ENCODE data around the gene SCML1. TPM values are rescaled to one million over a fixed set of nuclear protein-coding genes. Genes with fewer than 3 reads are reported as not detected.
"Not testable (repeated sequence)": the region's sequence is repeated elsewhere in the genome, so short reads cannot be mapped to it uniquely, and the experiment has no call there.

SCML1 gene
- total RNA-seq, 1 donor from 2014 or later = 4.0 TPM

DNA sequence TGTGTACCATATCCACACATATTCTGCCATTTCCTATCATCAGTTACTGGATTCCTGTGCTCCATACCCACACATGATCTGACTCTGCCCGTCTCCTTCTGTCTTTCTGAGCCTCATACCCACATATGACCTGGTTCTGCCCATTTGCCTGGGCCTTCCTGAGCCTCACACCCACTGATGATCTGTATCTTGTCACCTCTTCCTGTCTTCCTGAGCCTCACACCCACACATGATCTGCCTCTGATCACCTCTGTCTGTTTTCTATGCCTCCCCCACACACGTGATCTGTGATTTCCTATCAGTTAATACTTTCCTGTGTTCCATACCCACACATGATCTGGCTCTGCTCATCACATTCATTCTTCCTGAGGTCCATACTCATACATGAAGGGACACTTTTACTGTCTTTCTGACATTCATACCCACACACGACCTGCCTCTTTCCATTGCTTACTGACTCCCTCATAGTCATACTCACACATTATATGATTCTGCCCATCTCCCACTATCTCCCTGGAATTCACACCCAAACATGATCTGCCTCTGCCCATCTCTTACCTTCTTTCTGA is 32.5 kb downstream of the SCML1 start:
- no peak for DNase-seq (ENCODE audit: low read depth)
- Histone ChIP-seq H3K36me3 (ENCODE audit: control insufficient read depth, insufficient read depth, low read length) (no peaks in the 10 kb centered on the region), H3K27me3 (ENCODE audit: control insufficient read depth, insufficient read depth, low read length) (peaks cover 5% of the 10 kb centered on the region), H3K4me3 (ENCODE audit: low read depth, low read length) (no peak overlapping the region)
- TF ChIP-seq, protein P1, sequence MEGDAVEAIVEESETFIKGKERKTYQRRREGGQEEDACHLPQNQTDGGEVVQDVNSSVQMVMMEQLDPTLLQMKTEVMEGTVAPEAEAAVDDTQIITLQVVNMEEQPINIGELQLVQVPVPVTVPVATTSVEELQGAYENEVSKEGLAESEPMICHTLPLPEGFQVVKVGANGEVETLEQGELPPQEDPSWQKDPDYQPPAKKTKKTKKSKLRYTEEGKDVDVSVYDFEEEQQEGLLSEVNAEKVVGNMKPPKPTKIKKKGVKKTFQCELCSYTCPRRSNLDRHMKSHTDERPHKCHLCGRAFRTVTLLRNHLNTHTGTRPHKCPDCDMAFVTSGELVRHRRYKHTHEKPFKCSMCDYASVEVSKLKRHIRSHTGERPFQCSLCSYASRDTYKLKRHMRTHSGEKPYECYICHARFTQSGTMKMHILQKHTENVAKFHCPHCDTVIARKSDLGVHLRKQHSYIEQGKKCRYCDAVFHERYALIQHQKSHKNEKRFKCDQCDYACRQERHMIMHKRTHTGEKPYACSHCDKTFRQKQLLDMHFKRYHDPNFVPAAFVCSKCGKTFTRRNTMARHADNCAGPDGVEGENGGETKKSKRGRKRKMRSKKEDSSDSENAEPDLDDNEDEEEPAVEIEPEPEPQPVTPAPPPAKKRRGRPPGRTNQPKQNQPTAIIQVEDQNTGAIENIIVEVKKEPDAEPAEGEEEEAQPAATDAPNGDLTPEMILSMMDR (IDR thresholded peaks at IDR 0.05; ENCODE audit: insufficient read depth, low read length, poor library complexity, severe bottlenecking) = no peak

DNA sequence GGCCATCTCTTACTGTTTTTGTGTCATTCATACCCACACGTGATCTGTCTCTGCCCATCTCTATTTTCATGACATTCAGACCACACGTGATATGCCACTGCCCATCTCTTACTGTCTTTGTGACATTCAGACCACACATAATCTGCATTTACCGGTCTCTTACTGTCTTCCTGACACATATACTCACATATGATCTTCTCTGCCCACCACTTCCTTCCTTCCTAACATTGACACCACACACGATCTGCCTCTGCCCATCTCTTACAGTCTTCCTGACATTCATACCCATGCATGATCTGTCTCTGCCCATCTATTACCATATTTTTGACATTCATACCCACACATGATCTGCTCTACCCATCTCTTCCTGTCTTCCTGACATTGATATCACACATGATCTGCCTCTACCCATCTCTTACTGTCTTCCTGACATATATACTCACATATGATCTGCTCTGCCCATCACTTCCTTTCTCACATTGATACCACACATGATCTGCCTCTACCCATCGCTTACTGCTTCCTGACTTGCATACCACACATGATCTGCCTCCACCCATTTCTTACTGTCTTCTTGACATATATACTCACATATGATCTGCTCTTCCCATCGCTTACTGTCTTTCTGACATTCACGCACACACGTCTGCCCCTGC is 36.1 kb downstream of the SCML1 start:
- Histone ChIP-seq H3K36me3 (ENCODE audit: control insufficient read depth, insufficient read depth, low read length) (no peaks in the 10 kb centered on the region), H3K27me3 (ENCODE audit: control insufficient read depth, insufficient read depth, low read length) (peaks cover 3% of the 10 kb centered on the region), H3K4me3 (ENCODE audit: low read depth, low read length) (no peak overlapping the region)
- TF ChIP-seq, protein P1 (IDR thresholded peaks at IDR 0.05; ENCODE audit: insufficient read depth, low read length, poor library complexity, severe bottlenecking) = no peak
- DNase-seq (ENCODE audit: low read depth) = no peak

DNA sequence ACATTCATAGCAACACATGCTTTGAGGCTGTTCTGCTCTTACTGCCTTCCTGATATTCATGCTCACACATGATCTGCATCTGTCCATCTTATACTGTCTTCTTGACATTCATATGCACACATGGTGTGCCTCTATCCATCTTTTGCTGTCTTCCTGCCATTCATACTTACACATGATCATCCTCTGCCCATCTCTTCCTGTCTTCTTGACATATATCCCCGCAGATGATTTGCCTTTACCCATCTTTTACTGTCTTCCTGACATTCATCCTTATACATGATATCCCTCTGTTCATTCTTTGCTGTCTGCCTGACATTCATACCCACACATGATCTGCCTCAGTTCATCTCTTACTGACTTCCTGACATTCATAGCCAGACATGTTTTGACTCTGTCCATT is 36.8 kb downstream of the SCML1 start:
- H3K4me3 ChIP-seq (ENCODE audit: low read depth, low read length) = no peak overlapping the region
- TF ChIP-seq, protein P1 (IDR thresholded peaks at IDR 0.05; ENCODE audit: insufficient read depth, low read length, poor library complexity, severe bottlenecking) = no peak
- peaks cover under 1% of the 10 kb centered on the region for H3K27me3 ChIP-seq (ENCODE audit: control insufficient read depth, insufficient read depth, low read length)
- H3K36me3 ChIP-seq (ENCODE audit: control insufficient read depth, insufficient read depth, low read length) = no peaks in the 10 kb centered on the region
- DNase-seq (ENCODE audit: low read depth) = no peak

DNA sequence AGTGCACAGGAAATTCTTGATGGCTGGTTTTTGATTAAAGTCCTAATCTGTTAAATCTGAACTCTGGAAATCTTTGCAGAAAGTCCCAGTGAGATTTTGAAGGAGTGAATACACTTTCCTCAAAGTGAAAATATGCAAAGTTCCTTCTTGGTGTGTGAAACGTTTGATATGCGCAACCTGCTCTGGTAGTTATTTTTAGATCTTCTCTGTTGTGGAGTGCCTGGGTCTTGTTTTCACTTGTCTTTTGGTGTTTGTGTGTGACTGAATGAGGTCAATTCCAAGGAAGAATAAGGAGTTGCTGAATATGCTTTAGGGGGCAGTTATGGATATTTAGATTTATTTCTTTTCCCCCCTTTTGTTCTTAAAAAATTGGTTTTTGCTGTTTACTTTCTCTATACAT is 41.7 kb downstream of the SCML1 start:
- TF ChIP-seq, protein P1 (IDR thresholded peaks at IDR 0.05; ENCODE audit: insufficient read depth, low read length, poor library complexity, severe bottlenecking) = no peak
- no peak for DNase-seq (ENCODE audit: low read depth)
- Histone ChIP-seq H3K27me3 (ENCODE audit: control insufficient read depth, insufficient read depth, low read length) (no peaks in the 10 kb centered on the region), H3K4me3 (ENCODE audit: low read depth, low read length) (no peak overlapping the region), H3K36me3 (ENCODE audit: control insufficient read depth, insufficient read depth, low read length) (no peaks in the 10 kb centered on the region)

DNA sequence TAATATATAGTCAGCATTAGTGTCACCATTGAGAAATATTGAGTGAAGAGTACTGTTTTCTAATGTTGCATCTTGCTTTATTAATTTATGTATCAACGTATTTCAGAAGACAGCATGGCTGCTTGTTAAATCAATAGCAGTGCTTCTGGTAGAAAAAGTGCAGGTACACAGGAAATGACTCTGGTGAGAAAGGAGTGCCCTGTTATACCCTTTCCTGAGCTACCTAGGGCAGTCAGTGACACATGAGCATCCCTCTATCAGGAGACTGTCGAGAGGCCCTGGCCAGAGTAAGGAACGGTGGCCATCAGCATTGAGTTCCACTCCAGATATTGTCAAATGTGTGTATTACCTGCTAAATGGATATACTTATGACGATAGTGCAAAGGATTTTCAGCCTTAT is 42.1 kb downstream of the SCML1 start:
- H3K36me3 ChIP-seq (ENCODE audit: control insufficient read depth, insufficient read depth, low read length) = no peaks in the 10 kb centered on the region
- H3K27me3 ChIP-seq (ENCODE audit: control insufficient read depth, insufficient read depth, low read length) = no peaks in the 10 kb centered on the region
- TF ChIP-seq, protein P1 (IDR thresholded peaks at IDR 0.05; ENCODE audit: insufficient read depth, low read length, poor library complexity, severe bottlenecking) = no peak
- DNase-seq (ENCODE audit: low read depth) = no peak
- H3K4me3 ChIP-seq (ENCODE audit: low read depth, low read length) = no peak overlapping the region

DNA sequence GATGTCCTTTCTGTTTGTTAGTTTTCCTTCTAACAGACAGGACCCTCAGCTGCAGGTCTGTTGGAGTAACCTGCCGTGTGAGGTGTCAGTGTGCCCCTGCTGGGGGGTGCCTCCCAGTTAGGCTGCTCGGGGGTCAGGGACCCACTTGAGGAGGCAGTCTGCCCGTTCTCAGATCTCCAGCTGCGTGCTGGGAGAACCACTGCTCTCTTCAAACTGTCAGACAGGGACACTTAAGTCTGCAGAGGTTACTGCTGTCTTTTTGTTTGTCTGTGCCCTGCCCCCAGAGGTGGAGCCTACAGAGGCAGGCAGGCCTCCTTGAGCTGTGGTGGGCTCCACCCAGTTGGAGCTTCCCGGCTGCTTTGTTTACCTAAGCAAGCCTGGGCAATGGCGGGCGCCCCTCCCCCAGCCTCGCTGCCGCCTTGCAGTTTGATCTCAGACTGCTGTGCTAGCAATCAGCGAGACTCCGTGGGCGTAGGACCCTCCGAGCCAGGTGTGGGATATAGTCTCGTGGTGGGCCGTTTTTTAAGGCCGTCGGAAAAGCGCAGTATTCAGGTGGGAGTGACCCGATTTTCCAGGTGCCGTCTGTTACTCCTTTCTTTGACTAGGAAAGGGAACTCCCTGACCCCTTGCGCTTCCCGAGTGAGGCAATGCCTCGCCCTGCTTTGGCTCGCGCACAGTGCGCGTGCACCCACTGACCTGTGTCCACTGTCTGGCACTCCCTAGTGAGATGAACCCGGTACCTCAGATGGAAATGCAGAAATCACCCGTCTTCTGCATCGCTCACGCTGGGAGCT is 49.5 kb downstream of the SCML1 start:
- H3K27me3 ChIP-seq (ENCODE audit: control insufficient read depth, insufficient read depth, low read length); H3K36me3 ChIP-seq (ENCODE audit: control insufficient read depth, insufficient read depth, low read length); DNase-seq (ENCODE audit: low read depth): not testable (repeated sequence)
- peak overlapping the region; percentile 19 for H3K4me3 ChIP-seq (ENCODE audit: low read depth, low read length)

Data from kidney epithelial cell (primary cell).